Renal cortical epithelial cell (primary cell): ENCODE measurements around the gene GNLY. TPM values are rescaled to one million over a fixed set of nuclear protein-coding genes. Genes with fewer than 3 reads are reported as not detected.
"Not testable (repeated sequence)": the region's sequence is repeated elsewhere in the genome, so short reads cannot be mapped to it uniquely, and the experiment has no call there.

Source experiments
- DNase-seq: peaks from one replicate; pipeline ENCODE4 v3.0.0-alpha.2; 2011; ENCODE audit warnings: low read depth
- total RNA-seq: library from RNA; depleted of rRNA; stranded (reverse); fragments of >200 nt; gene quantifications from 2 replicates; pipeline ENCODE4 v1.2.3, GENCODE V29; 2014

GNLY gene
- not detected in 2 replicates for total RNA-seq

DNA sequence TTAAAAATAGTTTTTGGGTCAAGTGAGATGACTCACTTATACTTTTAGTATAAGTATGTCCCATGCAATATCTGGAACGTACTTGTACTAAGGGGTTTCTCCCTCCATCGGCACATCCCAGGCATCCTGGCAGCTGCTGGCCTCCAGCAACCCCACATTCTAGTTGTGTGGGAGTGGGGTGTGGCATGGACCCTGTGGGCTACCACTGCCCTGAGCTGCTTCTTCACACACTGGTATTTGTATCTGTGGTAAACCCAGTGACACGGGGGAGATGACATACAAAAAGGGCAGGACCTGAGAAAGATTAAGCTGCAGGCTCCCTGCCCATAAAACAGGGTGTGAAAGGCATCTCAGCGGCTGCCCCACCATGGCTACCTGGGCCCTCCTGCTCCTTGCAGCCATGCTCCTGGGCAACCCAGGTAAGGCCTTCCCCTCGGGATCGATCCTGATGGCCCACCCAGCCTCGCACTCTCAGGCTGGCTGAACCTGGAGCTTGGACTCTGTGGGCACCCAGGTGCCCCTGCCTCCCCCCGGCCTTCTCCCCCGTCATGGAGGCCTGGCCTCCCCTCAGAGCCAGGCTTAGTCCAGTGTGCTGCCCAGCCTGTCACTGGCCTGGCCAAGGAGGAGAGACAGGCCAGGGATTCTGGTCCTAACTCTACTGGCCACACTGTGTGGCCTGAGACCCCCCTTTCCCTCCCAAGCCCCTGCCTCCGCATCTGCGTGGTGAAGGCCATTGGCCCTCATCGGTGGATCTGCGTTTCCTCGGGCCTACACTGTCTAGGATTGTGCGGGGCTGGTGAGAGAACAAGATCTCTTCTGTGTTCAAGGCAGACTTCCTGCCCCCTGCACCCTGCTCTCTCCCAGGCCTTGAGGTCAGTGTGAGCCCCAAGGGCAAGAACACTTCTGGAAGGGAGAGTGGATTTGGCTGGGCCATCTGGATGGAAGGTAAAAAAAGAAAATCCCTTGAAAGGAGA lies at the start of gene GNLY:
TSS of gene GNLY (plus strand) at position 307 of the 974 bp plus-strand sequence. CDS start at position 368, 61 bp downstream.
- DNase-seq: no peak

DNA sequence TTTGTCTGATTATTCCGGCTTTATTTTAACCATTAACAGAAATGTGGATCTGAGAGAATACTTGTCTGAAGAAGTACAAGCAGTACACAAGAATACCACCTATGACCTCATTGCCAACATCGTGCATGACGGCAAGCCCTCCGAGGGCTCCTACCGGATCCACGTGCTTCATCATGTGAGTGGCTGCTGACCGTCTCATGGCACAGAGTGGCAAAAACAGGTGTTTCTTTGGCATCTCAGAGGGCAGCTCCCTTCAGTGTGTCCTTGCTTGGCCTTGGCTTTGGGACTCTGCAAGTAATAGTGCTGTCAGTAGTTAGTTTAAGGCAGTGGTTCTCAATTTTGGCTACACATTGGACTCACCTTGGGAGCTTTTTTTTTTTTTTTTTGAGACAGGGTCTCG lies 49.2 kb upstream of the GNLY start:
- DNase-seq: no peak

DNA sequence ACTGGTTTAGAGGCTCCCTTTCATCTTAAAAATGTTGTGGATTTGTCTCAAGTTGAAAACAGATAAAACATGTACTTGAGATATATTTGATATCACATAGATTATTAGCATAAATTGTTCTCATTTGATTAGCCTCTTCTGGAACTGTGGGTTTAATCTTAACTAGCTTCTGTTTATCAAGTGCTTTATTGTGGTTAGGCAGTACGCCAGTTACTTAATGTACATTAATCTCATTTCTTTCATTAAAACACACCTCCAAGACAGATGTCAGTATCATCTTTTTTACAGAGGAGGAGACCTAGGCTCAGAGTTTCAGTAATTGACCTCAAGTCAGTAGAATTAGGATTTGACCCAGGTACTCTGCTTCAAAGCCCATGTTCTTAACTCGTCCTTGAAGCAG lies 48.0 kb upstream of the GNLY start:
- no peak for DNase-seq

DNA sequence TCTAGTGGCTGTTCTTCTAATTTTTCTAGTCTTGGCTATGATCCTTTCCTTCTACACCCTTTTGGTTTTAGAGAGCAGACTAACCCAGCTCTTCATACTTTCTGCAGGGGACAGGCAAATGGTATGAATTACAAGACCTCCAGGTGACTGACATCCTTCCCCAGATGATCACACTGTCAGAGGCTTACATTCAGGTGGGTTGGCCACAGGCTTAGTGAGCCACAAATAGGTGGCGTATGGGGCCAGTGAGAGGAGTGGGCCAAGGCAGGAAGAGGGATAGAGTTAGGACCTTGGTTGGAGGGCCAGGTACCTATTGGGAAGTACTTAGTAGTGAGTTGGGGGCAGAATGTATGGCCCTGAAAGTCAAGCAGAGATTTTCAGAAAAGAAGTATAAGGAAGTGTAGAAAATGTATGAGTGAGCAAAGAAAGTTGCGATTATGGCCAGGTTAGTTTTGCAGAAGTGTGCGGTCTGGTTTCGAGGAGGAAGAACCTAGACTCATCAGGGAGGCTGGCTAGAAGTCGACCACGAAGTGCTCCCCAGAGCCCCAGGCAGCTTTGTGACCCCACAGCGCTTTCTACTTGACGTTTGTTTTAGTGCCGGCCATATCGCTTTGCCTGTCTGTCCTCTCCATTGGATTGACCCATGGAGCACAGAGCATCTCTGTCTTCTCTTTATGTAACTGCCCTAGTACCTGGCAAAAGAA lies 46.2 kb upstream of the GNLY start:
- no peak for DNase-seq

DNA sequence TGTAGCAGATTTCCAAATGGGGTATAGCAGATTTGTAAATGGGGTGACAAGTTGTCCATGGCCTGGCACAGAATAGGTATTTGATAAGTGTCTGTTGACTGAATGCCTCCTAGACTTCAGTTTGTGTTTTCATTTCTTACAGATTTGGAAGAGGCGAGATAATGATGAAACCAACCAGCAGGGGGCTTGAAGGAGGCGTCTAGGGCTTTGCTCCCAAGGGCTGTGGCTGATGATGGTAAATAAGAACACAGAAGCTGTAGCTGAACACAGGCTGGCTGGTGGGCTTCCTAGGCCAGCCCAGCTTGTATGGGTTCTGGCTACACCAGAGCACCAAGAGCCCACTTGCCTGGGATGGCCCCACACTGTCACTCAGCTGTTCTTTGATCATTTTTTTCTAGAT lies 45.5 kb upstream of the GNLY start:
- peak; percentile 24 for DNase-seq

DNA sequence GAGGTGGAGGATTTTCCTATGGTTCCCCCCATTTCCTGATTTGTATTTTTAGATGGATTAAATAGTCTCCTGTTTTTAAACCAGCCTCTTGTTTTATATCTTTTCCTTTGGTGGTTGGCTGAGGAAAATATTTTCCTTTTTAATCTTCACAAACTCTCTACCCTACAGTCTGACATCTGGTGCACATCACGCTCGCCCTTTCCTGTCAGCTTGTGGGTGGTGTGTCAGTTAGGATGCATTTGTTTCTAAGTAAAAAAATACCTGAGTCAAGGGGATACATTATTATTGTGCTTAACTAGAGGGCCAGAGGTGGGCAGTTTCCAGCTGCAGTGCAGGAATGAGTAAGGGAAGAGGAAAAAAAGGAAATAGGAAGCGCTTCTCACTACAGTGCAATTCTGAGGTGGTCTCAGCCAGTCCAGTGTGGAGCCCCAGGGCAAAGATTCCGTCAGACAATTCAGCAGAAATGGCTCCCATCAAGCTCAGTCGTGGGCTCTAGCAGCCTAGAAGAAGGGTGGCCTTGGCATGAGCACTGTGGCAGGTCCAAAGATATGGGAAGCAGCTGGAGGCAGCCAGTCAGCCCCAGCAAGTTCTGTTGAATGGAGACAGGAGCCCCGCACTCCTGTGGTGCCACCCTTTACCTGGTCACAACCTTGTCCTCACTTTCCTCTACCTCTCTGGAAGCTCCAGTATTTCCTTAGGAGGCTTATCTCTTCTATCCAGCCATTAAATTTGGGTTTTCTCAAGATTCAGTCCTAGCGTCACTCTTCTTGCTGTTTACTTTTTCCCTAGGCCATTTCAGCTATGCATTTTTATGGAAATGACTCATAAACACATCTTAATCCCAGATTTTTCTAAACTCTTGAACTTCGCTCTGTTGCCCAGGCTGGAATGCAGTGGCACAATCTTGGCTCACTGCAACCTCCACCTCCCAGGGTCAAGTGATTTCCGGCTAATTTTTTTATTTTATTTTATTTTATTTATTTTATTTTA lies 44.7 kb upstream of the GNLY start:
- peak; percentile 19 for DNase-seq

DNA sequence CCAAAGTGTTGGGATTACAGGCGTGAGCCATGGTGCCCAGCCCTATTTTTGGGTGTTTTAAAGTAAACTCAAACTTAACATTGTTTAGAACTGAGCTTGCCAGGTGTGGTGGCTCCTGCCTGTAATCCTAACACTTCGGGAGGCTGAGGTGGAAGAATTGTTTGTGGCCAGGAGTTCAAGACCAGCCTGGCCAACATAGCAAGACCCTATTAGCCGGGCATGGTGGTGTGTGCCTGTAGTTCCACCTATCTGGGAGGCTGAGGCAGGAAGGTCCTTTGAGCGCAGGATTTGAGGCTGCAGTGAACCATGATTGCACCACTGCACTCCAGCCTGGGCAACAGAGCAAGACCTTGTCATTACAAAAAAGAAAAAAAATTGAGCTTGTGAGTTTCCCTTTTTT lies 43.7 kb upstream of the GNLY start:
- DNase-seq: peak; percentile 16

DNA sequence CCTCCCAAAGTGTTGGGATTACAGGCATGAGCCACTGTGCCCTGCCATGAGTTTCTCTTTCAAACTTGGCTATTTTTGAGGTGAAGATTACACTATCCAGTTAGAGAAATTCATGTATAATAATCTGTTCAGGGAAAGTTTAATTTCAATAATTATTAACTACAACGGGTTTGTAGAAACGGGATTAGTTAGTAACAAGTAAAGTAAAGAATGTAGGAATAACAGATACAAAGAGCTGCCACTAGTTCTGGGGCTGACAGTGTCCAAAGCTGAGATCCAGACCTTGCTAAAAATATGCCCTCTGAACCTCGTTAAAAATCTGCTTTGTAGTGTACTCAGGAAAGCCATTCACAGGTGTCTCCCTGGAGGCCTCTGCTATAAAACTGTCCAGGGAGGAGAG lies 43.1 kb upstream of the GNLY start:
- peak; percentile 56 for DNase-seq

DNA sequence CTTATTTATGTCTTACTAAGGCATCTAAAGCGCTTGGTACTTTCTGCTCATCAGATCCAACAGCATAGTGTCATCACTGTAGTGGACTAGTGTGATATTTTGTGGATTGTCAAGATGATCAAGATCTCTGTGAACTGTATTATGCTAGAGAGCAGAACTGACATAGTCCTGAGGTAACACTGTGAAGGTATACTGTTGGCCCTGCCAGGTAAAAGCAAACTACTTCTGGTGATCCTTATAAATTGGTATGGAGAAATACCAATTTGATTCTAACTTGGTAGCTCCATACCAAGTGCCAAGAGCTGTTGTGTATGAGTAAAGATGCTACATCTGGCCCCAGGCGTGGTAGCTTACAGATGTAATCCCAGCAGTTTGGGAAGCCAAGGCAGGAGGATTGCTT lies 42.1 kb upstream of the GNLY start:
- DNase-seq: no peak

DNA sequence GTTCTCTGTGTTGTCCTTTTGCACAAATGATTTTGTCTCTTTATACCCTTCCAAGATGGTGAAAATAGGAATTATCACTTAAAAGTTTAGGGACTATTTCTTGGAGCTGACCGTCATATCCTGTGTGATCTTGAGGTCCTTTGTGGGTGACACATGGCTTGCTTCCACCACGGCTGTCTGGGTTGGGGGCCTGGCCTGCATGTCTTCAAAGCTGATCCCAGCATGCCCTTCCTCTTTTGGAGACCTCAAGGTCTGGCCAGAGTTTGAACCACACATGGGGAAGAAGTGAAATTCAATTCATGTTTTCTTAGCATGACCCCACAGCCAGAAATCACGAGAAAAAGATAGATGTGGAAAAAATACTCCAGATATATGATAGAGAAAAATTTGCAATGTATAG lies 40.2 kb upstream of the GNLY start:
- no peak for DNase-seq

DNA sequence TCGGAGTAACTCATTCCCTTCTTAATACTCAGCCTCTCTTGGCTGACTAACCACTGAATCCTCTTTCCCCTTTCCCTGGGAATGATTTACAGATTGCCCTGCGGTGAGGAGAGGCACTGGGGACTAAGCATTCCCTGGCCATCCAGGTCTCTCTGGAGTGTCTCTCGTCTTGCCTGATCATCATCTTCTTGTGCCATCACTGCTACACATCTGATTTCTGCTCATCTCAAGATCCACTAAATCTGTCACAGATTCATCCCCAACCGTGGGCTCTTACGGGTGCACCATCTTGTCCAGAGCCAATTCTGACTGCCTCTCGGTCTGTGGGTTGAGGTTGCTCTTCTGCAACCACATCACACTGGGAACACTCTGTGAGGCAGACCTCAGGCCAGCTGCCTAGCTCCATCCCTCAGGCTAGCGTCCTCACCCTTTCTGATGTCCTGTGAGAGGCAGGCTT lies 38.2 kb upstream of the GNLY start:
- DNase-seq: peak; percentile 82

DNA sequence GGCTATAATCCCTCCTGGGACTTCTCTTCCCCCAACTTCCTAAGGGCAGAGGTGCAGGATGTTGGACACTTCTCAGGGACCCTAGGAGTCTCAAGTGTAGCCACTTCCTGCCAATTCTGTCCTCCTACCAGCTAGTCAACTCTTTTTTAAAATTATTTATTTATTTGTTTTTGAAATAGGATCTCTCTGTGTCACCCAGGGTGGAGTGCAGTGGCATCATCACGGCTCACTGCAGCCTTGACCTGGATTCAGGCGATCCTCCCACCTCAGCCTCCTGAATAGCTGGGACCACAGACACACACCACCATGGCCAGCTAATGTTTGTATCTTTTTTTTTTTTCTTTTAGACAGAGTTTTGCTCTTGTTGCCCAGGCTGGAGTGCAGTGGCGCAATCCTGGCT lies 37.7 kb upstream of the GNLY start:
- no peak for DNase-seq

DNA sequence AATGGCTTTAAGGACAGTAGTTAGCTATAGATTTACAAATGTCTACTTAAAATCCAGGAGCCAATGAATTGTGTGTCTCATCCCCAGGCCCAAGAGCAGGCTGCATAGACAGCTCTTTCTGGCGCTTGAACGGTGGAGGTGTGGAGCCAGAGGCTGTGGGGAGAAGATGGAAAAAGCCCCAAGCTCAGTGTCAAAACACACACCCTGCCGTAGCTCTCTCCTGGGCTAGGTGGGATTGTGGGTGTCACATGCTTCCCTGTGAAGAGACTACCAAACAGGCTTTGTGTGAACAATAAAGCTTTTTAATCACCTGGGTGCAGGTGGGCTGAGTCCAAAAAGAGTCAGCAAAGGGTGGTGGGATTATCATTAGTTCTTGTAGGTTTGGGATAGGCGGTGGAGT lies 36.8 kb upstream of the GNLY start:
- DNase-seq: not testable (repeated sequence)

DNA sequence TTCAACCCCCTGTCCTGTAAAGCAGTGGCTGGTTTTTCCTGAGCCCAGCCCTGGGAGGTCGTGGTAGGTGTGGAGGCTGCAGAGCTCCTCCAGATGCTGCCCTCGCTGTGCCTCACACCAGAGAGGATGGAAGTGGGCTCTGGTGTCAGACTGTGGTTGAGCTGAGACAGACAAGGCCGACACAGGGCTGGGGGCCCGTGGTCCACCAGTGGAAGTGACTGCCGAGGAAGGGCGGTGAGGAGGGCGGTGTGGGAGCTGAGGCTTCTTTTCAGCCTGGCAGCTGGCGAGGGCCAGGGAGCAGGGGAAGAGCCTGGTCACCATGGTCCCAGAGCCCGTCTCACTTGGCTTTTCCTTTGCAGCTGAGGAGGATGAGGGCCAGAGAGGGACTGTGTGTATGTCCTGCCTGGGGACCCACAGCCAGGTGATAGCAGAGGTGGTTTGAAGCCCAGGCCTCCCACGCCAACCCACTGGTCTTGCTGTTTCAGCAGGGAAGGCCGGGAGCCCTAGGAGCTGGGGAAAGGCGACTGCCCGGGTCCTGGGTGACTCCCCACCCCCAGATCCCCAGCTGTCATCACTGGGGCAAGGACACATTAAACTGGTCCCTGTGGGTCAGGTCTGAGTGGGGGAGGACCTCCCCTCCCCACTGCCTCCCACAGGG lies 34.7 kb upstream of the GNLY start:
- no peak for DNase-seq

DNA sequence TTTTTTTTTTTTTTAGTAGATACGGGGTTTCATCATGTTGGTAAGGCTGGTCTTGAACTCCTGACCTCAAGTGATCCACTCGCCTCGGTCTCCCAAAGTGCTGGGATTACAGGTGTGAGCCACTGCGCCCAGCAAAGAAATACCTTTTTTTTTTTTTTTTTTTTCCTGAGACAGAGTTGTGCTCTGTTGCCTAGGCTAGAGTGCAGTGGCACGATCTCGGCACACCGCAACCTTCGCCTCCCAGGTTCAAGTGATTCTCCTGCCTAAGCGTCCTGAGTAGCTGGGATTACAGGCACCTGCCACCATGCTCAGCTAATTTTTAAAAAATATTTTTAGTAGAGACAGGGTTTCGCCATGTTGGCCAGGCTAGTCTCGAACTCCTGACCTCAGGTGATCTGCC lies 33.9 kb upstream of the GNLY start:
- not testable (repeated sequence) for DNase-seq

DNA sequence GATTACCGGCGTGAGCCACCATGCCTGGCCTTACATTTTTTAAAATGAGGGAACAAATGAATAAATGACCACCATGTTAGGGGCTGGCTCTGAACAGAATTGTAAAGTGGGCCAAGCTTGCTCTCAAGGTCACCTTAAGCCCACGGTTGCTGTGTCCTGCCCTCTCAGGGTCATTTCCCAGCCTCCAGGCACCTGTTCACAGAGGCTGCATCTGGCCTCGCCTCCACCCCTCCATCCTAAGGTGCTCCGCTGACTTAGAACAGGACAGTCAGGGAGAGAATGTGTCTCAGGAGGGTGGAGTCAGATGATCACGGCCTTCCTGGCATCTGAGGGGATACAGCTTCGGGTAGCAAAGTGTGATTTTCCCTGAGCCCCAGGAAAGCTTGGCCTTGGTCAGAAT lies 33.4 kb upstream of the GNLY start:
- no peak for DNase-seq

DNA sequence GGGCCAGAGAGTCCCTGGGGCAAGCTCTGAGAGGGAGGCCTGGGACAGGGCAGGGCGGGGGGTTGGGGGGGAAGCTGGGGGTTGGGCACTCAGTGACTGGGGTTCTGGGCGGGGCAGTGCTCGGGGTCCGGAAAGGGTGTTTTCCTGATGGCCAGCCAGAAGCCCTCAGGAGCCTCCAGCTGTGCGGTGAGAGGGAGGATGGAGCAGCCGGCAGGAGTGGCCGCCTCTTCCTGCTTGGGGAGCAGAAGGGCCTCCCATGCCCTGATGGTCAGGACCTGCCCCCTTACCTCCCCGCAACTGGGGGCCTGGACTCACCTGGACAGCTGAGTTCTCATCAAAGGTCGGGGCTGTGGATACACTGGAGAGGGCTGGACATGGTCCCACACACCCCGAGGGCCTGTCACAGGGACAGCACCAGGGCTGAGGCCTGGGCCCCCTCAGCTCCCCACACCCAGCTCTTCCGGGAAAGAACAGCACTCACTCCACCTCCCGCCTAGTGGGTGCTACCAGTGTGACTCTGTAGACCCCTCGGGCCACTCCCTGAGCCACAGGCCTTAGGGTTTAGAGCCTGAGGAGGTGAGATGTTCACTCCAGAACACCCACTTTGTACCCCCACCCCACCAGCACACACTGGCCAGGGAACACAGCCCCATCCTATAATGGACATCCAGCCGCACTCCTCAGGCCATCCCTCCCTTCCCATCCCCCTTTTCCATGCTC lies 32.9 kb upstream of the GNLY start:
- no peak for DNase-seq

DNA sequence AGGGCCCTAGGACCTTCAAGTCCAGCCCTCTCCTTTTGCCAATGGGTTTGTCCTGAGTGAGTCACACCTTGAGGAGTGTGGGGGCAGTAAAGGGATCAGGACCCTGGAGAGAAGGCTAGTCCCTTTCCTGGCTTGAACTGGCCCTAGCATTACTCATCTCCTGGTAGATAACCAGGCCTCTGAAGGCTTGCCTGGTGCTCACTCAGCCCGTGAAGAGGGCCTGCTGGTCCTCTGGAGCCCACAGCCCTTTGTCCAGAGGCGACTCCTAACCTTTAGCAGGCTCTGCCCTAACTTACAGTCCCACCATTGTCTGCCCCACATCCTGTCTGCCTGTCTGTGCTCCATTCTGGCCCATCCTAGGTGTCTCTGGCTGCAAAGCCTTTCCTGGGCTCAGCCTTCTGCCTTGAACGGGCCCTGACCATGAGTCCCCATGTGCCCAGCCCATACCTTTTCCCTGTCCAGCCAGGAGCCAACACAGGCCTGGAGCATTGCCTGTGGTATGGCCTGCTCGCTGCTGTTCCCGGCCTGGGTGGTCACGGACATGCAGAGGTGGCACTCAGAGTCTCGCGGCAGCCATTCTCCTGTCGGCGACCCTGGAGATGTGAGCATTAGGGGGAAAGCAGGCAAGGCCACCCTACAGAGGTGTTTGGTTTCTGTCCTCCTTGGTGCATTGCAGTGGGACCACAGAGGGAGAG lies 31.1 kb upstream of the GNLY start:
- DNase-seq: peak; percentile 98

DNA sequence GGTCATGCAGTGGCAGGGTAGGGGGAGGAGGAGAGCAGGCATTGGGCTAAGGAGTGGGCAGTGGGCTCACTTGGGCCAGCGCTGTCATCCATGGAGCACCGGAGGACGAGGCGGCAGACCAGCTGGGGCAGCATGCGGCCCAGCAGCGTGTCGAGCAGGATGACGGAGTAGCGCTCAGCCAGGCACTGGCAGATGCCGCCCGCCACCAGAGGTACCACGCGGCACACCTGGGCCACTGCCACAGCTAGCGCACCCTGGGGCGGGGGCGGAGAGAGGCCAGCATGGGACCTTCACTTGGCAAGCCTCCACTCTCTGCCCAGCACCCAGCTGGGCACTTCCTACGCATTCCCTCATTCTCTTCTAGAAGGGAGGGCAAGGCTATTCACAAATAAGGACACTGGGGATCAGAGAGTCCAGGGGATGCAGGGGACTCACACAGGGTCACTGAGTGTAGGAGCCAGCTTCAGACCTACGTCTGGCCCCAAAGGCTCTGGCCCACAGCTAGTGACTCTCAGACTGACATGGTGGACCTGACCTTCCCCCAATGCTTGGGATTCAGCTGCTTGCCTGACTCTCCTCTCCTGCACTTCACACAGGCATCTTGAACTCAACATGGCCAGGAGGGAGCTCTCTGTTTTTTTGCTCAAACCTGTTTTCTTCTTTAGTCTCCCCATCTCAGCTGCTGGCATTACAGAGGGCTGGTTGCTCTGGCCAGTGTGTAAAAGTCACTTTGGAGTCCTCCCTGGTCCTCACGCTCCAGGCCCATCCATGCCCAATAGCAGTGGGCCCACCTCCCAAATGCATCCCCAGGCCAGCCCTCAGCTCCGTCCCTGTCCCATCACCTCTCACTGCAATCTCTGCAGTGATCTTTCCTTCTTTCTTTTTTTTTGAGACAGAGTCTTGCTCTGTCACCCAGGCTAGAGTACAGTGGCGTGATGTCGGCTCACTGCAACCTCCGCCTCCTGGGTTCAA lies 30.3 kb upstream of the GNLY start:
- no peak for DNase-seq
